HG02943 (cell line): Measurements from ENCODE around the gene GYS1.

Experiments
- ATAC-seq: cut with Tn5 transposase; IDR thresholded peaks from one replicate; pipeline ENCODE4 v1.9.1; 2021; ENCODE audit warnings: mild to moderate bottlenecking, low read depth, moderate library complexity; ENCODE audit not compliant: unreplicated experiment

Gene GYS1

DNA sequence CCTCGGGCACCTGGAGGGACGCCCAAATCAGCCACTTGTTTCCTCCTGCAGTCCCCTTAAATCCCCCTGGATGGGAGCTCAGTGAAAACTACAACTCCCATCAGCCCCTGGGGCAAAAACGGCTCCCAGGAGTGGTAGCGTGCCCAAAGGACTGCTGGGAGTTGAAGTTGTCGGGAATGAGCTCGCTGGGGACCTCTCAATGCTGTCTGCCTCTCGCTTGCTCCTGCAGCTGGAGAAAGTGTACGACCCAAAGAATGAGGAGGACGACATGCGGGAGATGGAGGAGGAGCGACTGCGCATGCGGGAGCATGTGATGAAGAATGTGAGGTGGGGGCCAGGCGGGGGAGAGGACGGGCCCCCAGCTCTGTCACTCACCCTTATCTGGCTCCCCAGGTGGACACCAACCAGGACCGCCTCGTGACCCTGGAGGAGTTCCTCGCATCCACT lies 74.3 kb downstream of the GYS1 start:
- no peak for ATAC-seq
